ENCODE data around the gene CHMP4A.
"Not testable (repeated sequence)": the region's sequence is repeated elsewhere in the genome, so short reads cannot be mapped to it uniquely, and the experiment has no call there.

CHMP4A gene

GRCh38 chr14:24246765-24247212 lies 33.5 kb upstream of the CHMP4A start:
- DNase-seq: no peak

DNA sequence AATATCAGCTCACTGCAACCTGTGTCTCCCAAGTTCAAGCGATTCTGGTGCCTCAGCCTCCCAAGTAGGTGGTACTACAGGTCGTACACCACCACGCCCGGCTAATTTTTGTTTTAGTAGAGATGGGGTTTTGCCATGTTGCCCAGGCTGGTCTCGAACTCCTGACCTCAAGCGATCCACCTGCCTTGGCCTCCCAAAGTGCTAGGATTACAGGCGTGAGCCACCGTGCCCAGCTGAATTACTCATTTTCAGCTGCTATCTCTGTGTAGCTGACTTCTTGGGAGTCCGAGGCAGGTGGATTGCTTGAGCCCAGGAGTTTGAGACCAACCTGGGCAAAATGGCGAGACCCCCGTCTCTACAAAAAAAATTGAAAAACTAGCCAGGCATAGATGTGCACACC lies 32.1 kb upstream of the CHMP4A start:
- not testable (repeated sequence) for DNase-seq

DNA sequence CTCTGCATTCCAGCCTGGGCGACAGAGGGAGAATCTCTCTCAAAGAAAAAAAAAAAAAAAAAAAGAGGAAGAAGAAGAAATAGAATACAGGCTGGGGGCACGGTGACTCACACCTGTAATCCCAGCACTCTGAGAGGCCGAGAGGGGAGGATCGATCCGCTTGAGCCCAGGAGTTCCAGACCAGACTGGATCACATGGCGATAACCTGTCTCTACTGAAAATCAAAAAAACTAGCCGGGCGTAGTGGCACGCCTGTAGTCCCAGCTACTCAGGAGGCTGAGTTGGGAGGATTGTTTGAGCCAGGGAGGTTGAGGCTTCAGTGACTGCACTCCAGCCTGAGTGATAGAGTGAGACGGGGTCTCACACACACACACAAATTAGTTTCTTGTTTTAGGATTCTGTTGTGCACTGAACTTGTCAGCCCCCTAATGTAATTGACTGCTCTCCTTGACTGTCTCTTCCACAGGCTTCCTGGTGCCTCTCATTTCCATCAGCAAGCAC lies 30.1 kb upstream of the CHMP4A start:
- DNase-seq: no peak

GRCh38 chr14:24241829-24242443 lies 28.6 kb upstream of the CHMP4A start:
- peak; percentile 81 for DNase-seq

GRCh38 chr14:24240110-24240918 lies 27.0 kb upstream of the CHMP4A start:
- DNase-seq: no peak

DNA sequence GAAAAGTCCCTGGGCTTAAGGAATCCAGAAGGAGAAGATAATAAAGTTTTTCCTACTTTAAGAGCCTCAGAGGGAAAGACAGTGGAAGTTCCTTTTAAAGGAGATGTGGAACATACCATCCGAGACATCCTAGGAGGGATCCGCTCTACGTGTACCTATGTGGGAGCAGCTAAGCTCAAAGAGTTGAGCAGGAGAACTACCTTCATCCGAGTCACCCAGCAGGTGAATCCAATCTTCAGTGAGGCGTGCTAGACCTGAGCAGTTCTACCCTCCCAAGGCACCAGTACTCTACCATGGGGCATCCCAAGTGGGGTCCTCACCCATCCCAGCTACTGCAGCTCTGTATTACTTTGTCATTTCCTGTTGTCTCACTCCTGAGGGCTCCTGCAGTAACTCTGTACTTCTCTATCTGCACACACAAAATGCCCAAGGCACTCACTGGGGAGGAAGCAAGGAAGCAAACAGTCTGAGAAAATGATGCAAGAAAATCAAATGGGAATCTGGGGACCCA lies 25.3 kb upstream of the CHMP4A start:
- no peak for DNase-seq

DNA sequence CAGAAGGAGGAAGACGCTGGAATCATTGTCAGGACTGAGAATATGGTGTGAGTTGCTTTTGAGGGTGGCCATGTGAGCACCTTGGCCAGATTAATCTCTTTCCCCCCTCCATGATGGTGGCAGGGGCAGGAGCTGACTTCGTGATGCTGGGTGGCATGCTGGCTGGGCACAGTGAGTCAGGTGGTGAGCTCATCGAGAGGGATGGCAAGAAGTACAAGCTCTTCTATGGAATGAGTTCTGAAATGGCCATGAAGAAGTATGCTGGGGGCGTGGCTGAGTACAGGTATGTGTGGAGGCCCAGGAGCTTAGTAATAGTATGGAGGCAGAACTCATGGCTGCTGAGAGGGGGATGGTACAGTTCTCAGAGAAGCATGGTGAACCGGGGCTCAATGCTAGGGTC lies 24.8 kb upstream of the CHMP4A start:
- no peak for DNase-seq

- no peak for DNase-seq
Measured at GRCh38 chr14:24237463-24237955, 24.2 kb upstream of the CHMP4A start.

- no peak for DNase-seq
Measured at GRCh38 chr14:24236689-24237462, 23.6 kb upstream of the CHMP4A start.

GRCh38 chr14:24235804-24236688 lies 22.8 kb upstream of the CHMP4A start:
- DNase-seq: no peak

- no peak for DNase-seq
Measured at GRCh38 chr14:24234095-24235005, 21.1 kb upstream of the CHMP4A start.

DNA sequence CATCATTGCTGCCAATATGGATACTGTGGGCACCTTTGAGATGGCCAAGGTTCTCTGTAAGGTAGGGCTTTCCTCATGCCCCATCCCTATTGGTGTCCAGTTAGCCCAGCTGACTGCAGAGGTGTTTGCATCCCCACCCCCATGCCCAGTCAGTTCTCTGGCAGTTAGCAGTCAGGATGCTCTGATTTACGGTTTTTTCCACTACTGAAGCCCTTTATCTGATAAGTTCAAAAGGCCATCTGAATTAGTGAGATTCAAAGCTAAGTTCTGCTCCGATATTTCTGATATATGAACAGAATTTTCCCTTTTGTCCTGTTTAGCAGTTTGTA lies 20.2 kb upstream of the CHMP4A start:
- DNase-seq: no peak

- DNase-seq: no peak
Measured at GRCh38 chr14:24232645-24233537, 19.6 kb upstream of the CHMP4A start, which contains the start of gene GMPR2. Gene GMPR2 (plus strand): TSS chr14:24232929. CDS start chr14:24233254, 325 bp downstream.

DNA sequence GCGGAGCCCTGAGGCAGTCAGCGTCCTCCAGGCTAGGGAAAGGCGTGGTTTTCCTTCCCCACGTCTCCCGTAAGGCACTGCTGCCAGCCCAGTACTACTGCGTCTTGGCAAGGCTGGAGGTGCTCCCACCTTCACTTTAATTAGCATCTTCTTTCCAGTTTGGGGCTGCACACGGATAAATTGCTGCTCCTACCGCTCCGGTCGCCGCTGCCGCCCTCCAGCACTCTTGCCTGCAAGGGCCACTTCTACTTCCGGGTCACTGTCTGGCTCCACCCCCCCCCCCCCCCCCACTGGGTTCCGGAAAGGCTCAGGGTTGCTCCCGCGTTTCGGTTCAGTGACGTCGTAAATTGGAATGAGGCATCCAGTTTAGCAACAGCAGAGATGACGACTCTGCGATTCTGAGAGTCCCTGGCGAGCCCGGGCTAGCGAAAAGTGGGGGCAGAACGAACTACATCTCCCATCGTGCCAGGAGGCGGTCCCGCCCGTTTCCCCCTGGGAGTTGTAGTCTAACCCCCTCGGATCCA lies 18.9 kb upstream of the CHMP4A start, which contains the start of gene NEDD8:
NEDD8 (minus strand) TSS at position 247 of the 524 bp plus-strand sequence; CDS start at position 147, 100 bp downstream.
- peak; percentile 66 for DNase-seq

DNA sequence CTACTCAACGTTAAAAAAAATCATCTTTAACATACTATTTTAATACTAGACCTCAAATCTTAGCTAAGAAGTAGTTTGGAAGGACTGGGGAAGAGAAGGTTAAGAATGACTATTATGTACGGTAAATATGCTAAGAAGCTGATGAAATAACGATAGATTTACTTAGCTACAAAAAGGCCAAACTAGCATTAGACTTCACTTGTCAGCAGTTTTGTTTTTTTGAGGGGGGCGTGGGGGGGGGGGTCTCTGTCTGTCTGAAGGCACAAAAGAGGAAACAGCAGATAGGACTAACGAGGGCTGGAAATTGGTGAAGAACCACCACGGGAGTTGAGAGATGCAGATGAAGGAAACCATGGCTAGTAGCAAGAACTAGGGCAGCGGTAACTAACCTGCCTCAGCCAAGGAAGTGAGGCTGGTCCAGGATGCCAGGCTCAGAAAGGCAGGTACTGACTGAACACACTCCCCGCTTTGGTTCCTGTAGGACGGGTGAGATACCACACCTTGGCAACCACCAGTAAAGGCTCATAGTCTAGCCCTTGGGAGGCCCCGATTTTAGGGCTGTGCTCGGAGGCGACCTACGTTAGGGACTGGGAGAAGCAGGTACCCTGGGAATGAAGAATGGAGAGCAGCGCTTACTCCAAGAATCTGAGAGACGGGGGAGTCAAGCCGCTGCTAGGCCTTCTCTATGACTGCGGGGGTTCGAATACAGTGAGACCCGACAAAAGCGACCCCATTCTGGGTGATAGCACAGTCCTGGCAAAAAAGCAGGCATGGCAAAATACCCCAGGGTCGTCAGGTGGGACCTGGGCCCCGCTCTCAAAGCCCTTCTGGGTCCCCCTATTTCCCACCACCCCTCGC lies 18.2 kb upstream of the CHMP4A start:
- DNase-seq: no peak

GRCh38 chr14:24228902-24229301 lies 15.6 kb upstream of the CHMP4A start:
- no peak for DNase-seq

GRCh38 chr14:24226473-24226872 lies 13.2 kb upstream of the CHMP4A start:
- no peak for DNase-seq

GRCh38 chr14:24224618-24225071 lies 11.4 kb upstream of the CHMP4A start:
- DNase-seq: no peak
